ENCODE results near the gene FAM210A. TPM values are rescaled to one million over a fixed set of nuclear protein-coding genes. Genes with fewer than 3 reads are reported as not detected.

Gene FAM210A
- total RNA-seq, 1 experiment from 2014 or later: 21.0 TPM

DNA sequence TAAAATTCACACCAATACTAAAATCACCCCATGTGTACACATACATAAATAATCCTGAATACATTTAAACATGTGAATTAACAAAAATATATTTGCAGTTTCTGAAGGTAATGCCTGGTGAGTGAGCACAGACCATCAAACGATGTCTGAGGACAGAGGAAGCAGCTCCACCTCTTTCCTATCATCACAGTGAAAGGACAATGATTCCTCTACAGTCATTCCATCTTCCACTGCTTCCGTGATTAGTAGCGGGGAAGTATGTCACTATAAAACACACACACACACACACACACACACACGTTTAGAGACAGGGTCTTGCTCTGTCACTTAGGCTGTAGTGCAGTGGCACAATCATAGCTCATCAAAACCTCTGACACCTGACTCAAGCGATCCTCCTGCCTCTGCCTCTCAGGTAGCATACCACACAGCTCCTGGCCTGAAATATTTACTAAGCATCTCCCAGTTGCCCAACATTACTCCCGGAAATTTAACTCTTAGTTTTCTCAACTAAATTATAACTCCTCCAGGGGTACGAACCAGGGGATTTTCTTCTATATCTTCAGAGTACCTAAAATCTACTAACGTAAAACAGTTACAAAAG lies 12.8 kb downstream of the FAM210A start:
- in situ Hi-C loops (cut with HindIII; ENCODE audit: low pct_unique_long_range_greater_than_20kb, low sequenced_read_pairs) (no loop called here), intact Hi-C loops (cut with micrococcal nuclease; ENCODE audit: unreplicated experiment) (loop anchor here (10.0 kb wide), 1 partner anchor 49 kb away; no protein-coding TSS in a partner anchor)
- no peaks in the 10 kb centered on the region for H3K36me3 ChIP-seq (ENCODE audit: control insufficient read depth, insufficient read depth, low read length)
- no peaks in the 10 kb centered on the region for H3K27me3 ChIP-seq (ENCODE audit: control insufficient read depth, insufficient read depth, low read length)
- no peaks in the 10 kb centered on the region for H3K4me1 ChIP-seq (ENCODE audit: control insufficient read depth, insufficient read depth, low read length)
- no peak overlapping the region for H3K4me3 ChIP-seq (ENCODE audit: low read depth in 2 of 2, low read length in 2 of 2)
- H3K27ac ChIP-seq (ENCODE audit: low read length): no peak overlapping the region
- ATAC-seq (no peak), DNase-seq (ENCODE audit: low read depth, low spot score) (no peak)
- CTCF ChIA-PET: interaction anchor here (0.6 kb wide), 1 partner anchor 13 kb away, joined by 3 read pairs; the partner anchor contains the start of gene FAM210A
- POLR2A ChIA-PET: no interaction called here
- no TSS peak for BruUV-seq (replicated peaks)
- no peaks in the 10 kb centered on the region; the same call in 1 of the 2 replicates for H3K9me3 ChIP-seq (ENCODE audit: control insufficient read depth, insufficient read depth, low read depth, low read length)
- TF ChIP-seq POLR2AphosphoS5 (IDR thresholded peaks at IDR 0.05; ENCODE audit: low read depth, low read length) (no peak), SIN3A (IDR thresholded peaks at IDR 0.05; ENCODE audit: borderline replicate concordance, insufficient read depth, low read depth, low read length) (no peak), TCF7L2 (IDR thresholded peaks at IDR 0.05; ENCODE audit: low read depth, low read length) (no peak)
- TF ChIP-seq, protein P1, sequence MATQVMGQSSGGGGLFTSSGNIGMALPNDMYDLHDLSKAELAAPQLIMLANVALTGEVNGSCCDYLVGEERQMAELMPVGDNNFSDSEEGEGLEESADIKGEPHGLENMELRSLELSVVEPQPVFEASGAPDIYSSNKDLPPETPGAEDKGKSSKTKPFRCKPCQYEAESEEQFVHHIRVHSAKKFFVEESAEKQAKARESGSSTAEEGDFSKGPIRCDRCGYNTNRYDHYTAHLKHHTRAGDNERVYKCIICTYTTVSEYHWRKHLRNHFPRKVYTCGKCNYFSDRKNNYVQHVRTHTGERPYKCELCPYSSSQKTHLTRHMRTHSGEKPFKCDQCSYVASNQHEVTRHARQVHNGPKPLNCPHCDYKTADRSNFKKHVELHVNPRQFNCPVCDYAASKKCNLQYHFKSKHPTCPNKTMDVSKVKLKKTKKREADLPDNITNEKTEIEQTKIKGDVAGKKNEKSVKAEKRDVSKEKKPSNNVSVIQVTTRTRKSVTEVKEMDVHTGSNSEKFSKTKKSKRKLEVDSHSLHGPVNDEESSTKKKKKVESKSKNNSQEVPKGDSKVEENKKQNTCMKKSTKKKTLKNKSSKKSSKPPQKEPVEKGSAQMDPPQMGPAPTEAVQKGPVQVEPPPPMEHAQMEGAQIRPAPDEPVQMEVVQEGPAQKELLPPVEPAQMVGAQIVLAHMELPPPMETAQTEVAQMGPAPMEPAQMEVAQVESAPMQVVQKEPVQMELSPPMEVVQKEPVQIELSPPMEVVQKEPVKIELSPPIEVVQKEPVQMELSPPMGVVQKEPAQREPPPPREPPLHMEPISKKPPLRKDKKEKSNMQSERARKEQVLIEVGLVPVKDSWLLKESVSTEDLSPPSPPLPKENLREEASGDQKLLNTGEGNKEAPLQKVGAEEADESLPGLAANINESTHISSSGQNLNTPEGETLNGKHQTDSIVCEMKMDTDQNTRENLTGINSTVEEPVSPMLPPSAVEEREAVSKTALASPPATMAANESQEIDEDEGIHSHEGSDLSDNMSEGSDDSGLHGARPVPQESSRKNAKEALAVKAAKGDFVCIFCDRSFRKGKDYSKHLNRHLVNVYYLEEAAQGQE (IDR thresholded peaks at IDR 0.05; ENCODE audit: insufficient read depth in 1 of 2, low read depth in 2 of 2, low read length in 1 of 2): no peak
- TF ChIP-seq, protein P2, sequence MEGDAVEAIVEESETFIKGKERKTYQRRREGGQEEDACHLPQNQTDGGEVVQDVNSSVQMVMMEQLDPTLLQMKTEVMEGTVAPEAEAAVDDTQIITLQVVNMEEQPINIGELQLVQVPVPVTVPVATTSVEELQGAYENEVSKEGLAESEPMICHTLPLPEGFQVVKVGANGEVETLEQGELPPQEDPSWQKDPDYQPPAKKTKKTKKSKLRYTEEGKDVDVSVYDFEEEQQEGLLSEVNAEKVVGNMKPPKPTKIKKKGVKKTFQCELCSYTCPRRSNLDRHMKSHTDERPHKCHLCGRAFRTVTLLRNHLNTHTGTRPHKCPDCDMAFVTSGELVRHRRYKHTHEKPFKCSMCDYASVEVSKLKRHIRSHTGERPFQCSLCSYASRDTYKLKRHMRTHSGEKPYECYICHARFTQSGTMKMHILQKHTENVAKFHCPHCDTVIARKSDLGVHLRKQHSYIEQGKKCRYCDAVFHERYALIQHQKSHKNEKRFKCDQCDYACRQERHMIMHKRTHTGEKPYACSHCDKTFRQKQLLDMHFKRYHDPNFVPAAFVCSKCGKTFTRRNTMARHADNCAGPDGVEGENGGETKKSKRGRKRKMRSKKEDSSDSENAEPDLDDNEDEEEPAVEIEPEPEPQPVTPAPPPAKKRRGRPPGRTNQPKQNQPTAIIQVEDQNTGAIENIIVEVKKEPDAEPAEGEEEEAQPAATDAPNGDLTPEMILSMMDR (IDR thresholded peaks at IDR 0.05): no peak

DNA sequence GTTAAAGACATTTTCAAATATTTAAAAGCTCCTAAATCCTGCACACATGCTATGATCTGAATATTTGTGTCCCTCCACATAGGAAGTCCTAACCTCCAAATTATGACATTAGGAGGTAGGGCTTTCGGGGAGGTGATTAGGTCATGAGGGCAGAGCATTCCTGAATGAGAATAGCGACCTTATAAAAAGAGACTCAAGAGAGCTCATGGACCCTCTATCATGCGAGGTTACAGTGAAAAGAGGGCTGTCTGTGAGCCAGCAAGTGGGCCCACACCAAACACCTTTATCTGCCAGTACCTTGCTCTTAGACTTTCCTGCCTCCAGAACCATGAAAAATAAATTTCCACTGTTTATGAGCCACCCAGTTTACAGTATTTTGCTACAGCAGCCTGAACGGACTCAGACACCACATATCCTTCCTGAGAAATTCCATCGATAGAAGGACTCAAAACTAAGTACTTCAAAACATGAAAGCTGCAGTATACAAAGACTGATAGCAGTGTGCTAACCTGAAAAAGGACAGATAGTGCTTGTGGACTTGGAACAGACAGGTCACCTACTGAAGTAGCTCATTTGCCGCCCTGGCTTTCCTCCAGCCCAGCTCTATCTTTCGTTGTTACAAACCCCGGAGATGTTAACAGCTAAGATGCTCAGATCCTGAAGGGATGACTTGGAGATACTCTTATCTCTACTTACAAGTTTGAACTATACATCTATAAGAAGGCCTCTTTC lies 13.8 kb downstream of the FAM210A start:
- no peak for TF ChIP-seq POLR2AphosphoS5 (IDR thresholded peaks at IDR 0.05; ENCODE audit: low read depth, low read length)
- TF ChIP-seq, protein P2 (IDR thresholded peaks at IDR 0.05): no peak
- no peak for TF ChIP-seq TCF7L2 (IDR thresholded peaks at IDR 0.05; ENCODE audit: low read depth, low read length)
- TF ChIP-seq SIN3A (IDR thresholded peaks at IDR 0.05; ENCODE audit: borderline replicate concordance, insufficient read depth, low read depth, low read length): no peak
- no peaks in the 10 kb centered on the region for H3K36me3 ChIP-seq (ENCODE audit: control insufficient read depth, insufficient read depth, low read length)
- H3K4me1 ChIP-seq (ENCODE audit: control insufficient read depth, insufficient read depth, low read length): no peaks in the 10 kb centered on the region
- DNase-seq (ENCODE audit: low read depth, low spot score) (no peak), ATAC-seq (no peak)
- H3K27me3 ChIP-seq (ENCODE audit: control insufficient read depth, insufficient read depth, low read length): no peaks in the 10 kb centered on the region
- no TSS peak for BruUV-seq (replicated peaks)
- ChIA-PET CTCF (interaction anchor here (0.6 kb wide), 1 partner anchor 14 kb away, joined by 3 read pairs; the partner anchor contains the start of gene FAM210A), POLR2A (no interaction called here)
- in situ Hi-C loops (cut with HindIII; ENCODE audit: low pct_unique_long_range_greater_than_20kb, low sequenced_read_pairs): no loop called here
- H3K4me3 ChIP-seq (ENCODE audit: low read depth in 2 of 2, low read length in 2 of 2): no peak overlapping the region
- H3K27ac ChIP-seq (ENCODE audit: low read length): no peak overlapping the region
- intact Hi-C loops (cut with micrococcal nuclease; ENCODE audit: unreplicated experiment): loop anchor here (10.0 kb wide), 1 partner anchor 48 kb away; no protein-coding TSS in a partner anchor
- no peaks in the 10 kb centered on the region; the same call in 1 of the 2 replicates for H3K9me3 ChIP-seq (ENCODE audit: control insufficient read depth, insufficient read depth, low read depth, low read length)
